ENCODE data around the gene SLC35C1. TPM values are rescaled to one million over a fixed set of nuclear protein-coding genes. Genes with fewer than 3 reads are reported as not detected.
A peak's percentile ranks its signal among the peaks of the same experiment; 100 is the strongest.
"Not testable (repeated sequence)": the region's sequence is repeated elsewhere in the genome, so short reads cannot be mapped to it uniquely, and the experiment has no call there.

SLC35C1 gene
- total RNA-seq, 1 experiment from 2014 or later, result 11.0 TPM

DNA sequence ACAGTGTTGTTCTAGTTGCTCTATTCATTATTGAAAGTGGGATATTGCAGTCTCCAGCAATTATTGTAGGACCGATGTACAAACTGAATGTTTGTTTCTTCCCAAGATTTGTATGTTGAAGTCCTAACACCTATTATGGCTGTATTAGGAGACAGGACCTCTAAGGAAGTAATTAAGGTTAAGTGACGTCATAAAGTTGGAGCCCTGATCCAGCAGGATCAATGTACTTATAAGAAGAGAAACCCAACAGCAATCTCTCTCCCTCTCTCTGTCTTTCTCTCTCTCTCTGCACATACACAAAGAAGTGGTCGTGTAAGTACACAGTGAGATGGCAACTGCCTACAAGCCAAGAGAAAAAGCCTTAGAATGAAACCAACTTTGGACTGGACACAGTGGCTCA, 16.1 kb upstream of the SLC35C1 start:
- no peak for DNase-seq (ENCODE audit: low read depth)

DNA sequence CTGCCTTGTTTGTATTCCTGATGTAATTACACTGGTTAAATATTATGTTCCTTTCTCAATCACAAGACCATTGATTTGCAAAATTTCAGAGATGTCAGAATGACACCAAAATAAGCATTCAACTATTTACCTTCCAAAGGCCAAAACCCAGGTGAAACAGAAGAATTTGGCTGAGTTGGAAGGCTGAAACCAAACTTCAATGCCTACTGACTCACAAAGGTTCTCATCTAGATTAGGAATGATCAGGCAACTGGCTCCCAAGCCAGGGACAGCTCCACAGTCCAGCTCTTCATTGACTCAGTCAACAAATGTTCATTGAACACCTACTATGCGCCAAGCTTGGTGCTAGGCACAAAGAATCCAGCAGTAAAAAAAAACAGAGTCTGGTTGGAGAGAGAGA, 13.4 kb upstream of the SLC35C1 start:
- DNase-seq (ENCODE audit: low read depth), result no peak

DNA sequence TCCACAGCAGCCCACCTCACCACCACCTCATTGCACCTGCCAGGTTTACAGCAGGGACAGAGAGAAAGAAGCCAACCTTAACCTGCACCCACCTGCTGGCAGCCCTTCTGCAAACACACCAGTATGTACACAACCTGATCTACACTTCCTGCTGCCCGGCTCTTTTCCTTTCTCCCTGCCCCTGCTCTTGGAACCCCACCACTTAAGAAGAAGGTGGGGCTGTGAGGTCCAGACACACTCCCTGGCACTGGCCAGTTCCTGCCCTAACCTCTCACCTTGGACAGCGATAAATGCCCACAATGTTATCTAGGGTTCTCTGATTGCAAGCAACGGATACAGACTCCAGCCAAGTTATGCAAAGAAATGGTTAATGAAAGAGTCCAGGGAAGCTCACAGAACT, 10.8 kb upstream of the SLC35C1 start:
- DNase-seq (ENCODE audit: low read depth), result no peak

DNA sequence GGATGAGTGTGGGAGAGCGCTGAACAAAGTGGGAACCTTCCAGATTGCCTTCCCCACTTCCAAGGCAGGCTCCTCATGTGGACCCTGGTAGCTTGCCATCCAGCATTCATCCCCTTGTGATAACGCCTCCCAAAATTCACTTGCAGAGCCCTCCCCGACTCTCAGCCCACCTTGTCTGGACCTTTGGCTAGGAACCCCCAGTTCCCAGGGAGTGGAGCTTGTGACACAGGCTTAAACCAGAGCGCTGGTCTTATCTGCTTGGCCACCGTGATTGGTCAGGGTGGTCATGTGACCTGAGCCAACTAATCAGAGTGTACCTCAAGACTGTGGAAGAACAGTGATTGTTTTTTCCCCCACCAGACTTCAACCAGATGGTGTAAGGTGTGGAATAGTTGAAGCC, 9.6 kb upstream of the SLC35C1 start:
- no peak for DNase-seq (ENCODE audit: low read depth)

DNA sequence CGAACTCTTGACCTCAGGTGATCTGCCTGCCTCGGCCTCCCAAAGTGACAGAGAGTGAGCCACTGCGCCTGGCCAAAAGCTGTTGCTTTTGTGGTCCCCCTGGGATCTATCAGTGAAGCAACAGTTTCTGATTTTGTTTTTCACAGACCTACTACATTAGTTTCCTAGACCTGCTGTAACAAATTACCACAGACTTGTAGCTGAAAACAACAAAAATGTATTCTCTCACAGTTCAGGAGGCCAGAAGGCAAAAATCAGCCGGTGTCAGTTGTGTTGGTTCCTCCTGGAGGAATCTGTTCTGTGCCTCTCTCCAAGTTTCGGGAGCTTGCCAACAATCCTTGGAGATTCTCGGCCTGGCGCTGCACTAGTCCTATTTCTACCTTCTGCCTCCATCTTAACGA, 8.5 kb upstream of the SLC35C1 start:
- no peak for DNase-seq (ENCODE audit: low read depth)

DNA sequence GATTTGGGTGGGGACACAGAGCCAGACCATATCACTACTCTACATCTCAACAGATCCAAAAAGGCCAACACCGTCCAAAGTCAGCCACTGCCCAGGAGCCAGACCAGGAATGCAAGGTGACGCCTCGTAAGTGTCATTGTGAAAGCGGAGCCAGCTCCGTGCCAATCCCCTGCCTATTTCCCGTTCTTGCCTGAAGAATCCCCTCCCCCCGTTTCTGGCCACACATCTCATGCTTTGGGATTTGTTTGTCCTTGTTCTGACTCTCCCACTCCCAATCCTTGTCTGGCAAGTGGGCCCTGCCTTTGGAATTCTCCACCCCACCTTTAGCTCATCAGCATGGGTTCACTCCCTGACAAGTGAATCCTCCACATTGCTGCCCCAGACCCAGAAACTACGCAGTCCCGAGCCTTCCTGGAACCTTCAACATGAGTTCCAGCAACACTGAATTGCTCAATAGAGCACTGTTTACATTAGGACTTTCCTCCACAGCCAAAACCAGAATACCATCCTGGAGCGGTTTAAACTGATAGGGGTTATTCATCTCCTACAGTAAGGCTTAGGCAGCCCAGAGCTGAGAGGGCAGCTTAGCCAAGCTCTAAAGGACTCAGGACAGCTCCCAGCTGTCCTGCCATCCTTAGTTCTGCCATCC, 6.0 kb upstream of the SLC35C1 start:
- peak; percentile 15 for DNase-seq (ENCODE audit: low read depth)

DNA sequence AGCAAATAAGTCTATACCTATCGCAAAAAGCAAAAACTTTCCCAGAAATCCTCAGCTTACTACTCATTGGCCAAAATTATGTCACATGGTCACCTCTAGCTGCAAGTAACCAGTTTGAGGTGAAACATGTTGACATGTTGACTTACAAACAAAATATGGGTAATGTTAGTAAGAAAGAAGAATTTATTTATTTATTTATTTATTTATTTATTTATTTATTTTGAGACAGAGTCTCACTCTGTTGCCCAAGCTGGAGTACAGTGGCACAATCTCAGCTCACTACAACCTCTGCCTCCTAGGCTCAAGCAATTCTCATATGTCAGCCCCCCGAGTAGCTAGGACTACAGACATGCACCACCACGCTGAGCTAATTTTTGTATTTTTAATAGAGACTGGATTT, 5.4 kb upstream of the SLC35C1 start:
- no peak for DNase-seq (ENCODE audit: low read depth)

DNA sequence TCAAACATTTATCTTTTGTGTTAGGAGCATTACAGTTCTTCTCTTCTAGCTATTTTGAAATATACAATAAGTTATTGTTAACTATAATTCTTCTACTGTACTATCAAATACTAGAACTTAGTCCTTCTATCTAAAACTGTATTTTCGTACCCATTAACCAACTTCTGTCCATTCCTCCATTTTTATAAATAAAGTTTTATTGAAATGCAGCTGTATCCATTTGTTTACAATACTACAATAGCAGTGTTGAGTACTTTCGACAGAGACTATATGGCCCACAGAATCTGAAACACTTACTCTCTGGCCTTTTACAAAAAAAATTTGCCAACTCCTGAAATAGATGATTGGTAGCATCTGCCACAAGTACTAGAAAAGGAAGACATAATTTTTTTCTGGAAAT, 4.7 kb upstream of the SLC35C1 start:
- no peak for DNase-seq (ENCODE audit: low read depth)

DNA sequence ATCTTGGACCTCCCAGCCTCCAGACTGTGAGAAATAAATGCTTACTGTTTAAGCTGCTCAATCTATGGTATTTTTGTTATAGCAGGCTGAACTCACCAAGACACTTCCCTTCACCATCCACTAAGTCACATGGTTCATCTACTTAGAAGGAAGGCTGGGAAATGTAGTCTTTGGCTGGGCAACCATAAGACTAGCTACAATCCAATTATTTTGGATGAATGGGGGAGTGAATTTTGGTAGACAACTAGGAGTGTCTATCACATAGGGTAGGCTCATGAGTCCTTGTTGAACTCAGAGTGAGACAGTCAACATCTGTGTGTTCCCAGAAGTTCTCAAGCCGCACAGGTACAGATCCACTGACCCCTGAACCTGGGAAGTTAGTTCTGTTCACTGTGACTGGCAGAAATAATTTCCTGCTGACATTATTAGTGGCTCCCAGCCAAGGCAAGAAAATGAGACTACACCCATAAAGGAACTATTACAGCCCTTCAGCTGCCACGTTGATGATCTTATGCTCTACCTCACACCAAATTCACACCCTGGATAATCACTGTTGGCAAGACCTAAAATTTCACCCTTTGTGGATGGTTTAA, 3.1 kb upstream of the SLC35C1 start:
- no peak for DNase-seq (ENCODE audit: low read depth)

DNA sequence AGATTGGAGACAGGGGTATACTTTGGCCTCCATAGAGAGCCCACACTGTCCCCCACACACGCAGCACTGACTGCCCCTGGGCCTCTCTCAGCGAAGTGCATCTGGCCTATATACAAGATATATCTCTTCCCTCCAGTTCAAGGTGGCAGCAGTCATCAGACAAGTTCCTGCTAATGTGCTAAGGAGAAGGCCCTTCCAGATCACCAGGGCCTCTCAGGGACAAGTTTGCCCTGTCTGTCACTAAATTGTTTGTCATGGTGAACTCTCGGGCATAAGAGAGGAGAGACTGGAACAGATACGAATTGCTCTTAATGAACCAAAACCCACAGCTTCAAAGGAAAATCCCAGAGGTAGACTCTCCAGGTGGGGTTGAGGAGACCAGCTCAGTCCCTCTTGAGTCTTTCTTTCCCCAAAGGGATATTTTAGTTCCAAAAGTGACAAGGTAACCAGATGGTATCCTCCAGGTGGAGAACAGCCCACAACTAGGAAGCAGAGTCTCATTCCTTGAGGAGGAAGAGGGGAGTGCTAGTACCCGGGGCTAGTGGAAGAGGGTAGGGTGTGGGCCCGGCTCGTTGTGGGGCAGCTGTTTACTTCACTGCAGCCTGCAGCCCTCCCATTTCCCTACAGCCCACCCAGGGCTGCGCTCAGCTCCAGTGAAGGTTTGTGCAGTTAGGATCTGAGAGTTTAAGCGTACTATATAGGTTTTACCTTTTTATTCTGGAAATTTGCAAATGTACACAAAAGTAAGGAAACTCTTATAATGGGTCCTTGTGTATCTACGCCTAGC, 2.2 kb upstream of the SLC35C1 start:
- no peak for DNase-seq (ENCODE audit: low read depth)

DNA sequence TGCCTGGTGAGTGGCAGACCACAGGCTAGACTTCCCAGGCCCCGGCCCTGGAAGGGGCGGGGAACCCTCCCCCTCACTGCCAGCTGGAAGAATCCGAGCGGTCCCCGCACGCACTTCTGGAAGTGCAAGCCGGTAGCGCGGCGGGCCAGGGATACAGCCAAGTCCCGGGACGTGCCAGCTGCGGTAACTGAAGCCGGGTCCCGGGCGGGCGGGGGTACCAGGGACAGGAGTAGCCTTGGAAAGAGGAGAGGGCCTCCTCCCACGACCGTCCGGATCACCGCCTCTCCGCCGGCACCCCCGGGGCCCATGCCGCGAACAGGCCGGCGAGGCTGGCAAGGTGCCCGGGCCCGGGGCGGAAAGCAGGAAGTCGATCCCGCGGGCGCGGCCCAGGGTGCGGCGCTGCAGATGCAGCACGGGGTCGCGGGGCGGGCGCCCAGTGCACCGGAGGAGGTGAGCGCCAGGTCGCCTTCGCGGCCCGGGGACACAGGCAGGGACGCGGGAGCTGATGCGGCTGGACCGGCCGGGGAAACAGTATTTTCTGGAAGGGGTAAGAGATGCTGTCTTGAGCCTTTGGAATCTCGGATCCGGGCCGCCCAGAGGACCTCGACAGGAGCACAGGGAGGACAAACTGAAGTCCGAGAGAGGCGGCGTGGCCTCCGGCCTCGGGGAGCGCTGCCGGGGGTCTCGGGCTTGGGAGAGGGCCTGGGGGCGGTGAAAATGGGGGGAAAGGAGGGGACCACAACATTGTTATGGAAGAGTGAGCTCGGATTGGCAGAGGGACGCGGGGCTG, 783 bp upstream of the SLC35C1 start:
- peak; percentile 54 for DNase-seq (ENCODE audit: low read depth)

DNA sequence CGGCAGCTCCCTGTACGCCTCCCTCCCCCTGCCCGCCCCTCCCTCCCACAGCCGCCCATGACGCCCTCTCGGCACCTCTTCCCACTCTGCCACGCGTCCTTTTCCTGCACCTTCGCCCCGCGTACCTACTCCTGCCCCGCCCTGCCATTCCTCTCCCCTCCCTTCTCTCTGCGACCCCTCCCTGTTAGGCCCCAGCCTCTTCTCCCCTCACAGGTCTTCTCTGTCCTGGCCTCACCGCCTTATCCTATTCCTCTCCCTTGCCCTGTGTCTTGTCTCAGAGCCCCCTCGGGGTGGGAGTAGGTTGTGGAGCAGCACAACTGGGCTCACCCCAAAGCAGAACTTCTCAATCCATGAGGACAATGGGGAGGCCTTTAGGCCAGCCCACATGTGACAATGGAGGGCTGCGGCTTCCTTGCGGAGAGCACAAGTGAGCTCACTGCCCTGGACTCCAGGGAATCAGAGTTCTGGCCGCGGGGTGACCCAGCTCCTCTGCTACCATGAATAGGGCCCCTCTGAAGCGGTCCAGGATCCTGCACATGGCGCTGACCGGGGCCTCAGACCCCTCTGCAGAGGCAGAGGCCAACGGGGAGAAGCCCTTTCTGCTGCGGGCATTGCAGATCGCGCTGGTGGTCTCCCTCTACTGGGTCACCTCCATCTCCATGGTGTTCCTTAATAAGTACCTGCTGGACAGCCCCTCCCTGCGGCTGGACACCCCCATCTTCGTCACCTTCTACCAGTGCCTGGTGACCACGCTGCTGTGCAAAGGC, 539 bp downstream of the SLC35C1 start:
- DNase-seq (ENCODE audit: low read depth), result peak; percentile 78

DNA sequence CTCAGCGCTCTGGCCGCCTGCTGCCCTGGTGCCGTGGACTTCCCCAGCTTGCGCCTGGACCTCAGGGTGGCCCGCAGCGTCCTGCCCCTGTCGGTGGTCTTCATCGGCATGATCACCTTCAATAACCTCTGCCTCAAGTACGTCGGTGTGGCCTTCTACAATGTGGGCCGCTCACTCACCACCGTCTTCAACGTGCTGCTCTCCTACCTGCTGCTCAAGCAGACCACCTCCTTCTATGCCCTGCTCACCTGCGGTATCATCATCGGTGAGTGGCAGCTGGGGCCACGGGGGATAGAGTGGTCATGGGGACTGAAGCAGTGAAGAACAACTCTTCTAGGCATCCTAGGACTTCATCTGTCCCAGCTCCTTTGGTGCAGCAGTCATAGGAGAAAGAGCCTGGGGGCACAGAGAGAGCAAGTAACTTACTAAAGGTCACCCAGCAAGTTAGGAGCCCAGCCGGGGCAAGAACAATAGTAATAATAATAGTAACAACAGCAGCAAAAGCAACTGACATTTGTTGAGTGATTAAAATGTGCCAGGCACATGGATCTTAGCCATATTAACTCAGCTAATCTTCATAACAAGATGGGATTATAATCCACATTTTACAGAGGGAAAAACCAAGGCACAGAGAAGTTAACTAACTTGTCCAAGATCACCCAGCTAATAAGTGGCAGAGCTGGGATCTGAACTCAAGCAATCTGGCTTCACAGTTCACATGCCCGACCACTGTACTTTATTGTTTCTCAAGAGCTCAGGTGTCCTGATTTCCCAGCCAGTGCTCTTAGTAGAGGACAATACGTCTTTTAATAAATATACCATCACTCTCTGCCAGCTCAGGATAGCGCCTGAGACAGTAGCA, 1.4 kb downstream of the SLC35C1 start:
- no peak for DNase-seq (ENCODE audit: low read depth)

DNA sequence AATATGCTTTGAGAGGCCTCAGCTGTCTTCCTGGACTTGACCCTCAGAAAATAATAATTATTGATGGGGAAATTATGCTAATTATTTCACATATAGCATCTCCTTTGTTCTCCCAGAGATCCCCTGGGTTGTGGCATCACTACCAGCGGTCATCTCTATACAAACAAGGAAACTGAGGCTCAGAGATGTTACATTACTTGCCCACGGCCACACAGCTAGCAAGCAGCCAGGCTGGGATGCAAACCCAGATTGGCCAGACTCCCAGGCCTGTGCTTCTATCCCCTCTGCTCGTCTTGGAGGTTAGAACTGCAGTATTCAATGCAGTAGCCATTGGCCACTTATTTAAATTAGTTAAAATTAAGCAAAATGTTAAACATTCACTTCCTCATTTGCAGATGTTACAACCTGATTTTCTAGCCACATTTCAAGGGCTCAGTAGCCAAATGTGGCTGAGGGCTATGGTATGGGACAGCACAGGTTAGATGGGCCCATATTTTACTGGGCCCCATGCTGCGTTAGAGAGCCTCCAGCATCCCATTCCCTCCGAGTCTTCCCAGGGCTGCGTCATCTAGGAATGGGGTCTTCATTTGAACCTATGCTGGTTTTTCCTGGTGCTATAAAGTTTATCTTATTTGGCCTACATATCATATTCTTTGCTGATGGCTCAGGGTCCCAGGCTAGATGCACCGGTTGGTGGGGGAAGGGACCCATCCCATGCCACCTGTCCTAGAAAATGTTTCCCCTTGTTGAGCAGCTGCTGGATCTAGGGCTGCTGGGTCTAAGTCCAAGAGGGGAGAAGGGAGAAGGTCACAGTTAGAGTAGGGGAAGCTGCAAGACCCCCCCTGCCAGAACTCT, 2.2 kb downstream of the SLC35C1 start:
- DNase-seq (ENCODE audit: low read depth), result no peak

DNA sequence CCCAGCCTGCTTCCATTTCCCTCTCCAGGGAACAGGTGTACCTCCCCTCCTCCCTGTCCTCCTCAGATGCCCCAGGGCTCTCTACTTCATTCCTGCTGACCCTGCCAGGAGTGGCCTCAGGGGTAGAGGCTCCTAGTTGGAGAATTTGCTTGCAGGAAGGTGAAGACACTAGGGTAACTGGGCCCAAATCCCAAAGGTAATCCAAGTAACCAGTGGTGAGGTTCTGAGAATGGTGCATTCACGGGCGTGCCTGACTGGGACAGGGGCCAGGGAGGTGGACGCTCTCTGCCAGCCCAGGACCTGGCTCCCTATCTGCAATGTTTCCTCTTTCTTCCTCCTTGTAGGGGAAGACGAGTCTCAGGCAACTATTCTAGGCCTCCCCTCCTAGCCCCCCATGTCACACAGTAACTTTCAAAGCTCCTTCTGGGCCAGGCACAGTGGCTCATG, 2.9 kb downstream of the SLC35C1 start:
- DNase-seq (ENCODE audit: low read depth), result no peak

DNA sequence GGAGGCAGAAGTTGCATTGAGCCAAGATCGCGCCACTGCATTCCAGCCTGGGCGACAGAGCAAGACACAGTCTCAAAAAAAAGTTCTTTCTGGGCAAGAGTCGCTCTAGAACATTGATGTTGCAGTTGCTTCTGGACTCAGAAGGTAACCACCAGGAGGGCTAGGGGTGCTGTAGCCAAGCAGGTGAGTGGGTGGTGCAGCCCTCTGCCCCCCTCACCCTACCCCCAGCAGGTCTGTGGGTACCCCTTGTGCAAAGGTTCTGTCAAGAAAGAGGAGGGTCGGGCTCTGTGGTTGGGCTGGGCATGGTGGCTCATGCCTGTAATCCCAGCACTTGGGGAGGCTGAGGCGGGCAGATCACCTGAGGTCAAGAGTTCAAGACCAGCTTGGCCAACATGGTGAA, 3.5 kb downstream of the SLC35C1 start:
- not testable (repeated sequence) for DNase-seq (ENCODE audit: low read depth)

DNA sequence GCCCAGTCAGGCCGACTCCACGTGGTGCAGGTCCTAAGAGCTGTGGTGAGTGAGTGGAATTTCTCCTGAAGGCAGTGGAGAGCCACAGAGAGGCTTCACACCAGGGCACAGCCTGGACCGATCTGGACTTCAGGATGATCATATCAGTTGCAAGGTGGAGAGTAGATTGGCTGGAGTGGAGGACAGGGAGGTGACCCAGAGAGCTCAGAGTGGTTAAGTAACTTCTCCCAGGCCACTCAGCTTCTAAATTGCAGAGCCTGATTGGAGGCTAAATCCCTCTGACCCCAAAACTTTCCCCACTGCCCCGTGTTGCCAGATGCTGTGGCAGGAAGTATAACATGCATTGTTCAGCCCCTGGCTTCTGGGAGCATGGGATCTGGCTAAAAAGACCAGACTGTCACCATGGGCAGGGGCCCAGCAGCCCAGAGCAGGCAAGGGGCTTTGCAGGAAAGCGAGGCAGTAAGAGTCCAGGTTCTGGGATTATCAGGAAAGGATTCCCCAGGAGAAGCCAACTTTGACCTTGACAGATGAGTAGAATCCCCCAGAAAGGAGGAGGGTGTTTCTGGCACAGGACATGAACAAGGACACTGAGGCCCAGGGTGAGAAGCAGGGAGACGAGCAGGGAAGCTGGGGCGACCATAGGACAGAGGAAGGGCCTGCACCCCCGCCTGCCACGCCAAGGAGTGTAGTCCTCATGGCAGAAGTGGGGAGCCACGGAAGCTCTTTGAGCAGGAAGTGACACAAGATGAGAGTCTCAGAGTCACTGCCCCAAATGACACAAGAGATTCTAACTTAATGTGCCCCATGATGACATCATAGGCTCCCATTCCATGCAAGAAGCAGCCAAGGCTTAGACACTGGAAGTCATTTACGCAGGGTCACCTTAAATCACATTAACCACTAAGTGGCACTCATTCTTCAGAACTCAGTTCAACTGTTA, 4.8 kb downstream of the SLC35C1 start:
- DNase-seq (ENCODE audit: low read depth), result no peak

DNA sequence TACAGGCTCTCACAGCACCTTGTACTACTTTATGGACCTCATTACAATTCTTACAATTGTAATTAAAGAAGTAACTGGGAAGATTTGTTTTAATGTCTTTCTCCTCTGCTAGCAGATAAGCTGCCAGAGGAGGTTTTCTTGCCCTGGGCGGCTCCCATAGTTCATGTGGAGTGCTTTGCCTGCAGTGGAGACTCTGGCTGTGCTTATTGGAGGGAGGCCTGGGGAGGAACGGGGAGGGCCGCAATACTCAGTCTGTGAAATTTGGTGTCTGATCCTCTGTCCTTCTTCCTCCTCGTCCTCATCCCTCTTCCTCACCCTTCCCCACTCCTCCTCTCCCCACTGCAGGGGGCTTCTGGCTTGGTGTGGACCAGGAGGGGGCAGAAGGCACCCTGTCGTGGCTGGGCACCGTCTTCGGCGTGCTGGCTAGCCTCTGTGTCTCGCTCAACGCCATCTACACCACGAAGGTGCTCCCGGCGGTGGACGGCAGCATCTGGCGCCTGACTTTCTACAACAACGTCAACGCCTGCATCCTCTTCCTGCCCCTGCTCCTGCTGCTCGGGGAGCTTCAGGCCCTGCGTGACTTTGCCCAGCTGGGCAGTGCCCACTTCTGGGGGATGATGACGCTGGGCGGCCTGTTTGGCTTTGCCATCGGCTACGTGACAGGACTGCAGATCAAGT, 5.6 kb downstream of the SLC35C1 start:
- DNase-seq (ENCODE audit: low read depth), result no peak

Data from M059J (cell line).